H1 (cell line): ENCODE results near the gene GSTM3.

ENCODE experiments used
- CEBPB ChIP-seq: IDR thresholded peaks from 2 replicates; pipeline ENCODE4 v1.6.1; 2012; ENCODE audit warnings: low read depth, low read length
- CTCF ChIP-seq, 3 experiments: IDR thresholded peaks; 1 replicate in 2 of 3; 2 replicates in 1 of 3; pipeline versions ENCODE4 v1.5.1 to v1.6.1; 2011; ENCODE audit warnings: low read length in 3 of 3, mild to moderate bottlenecking in 3 of 3, inconsistent platforms in 2 of 3, low read depth in 1 of 3, moderate library complexity in 1 of 3; ENCODE audit not compliant: insufficient read depth in 1 of 3; ENCODE audit errors: control extremely low read depth in 1 of 3
- EZH2 ChIP-seq: fragments of 200-600 bp; sonication (generic); IDR thresholded peaks from 2 replicates; pipeline ENCODE4 v1.7.1; 2012; ENCODE audit warnings: low read depth, mild to moderate bottlenecking, moderate library complexity, low read length, inconsistent platforms; ENCODE audit not compliant: severe bottlenecking
- MAFK ChIP-seq: IDR thresholded peaks from 2 replicates; pipeline ENCODE4 v1.6.1; 2012; ENCODE audit warnings: low read depth, mild to moderate bottlenecking, improper control_type of control experiment, low read length
- POLR2A ChIP-seq, 2 experiments: IDR thresholded peaks; 1 replicate in 1 of 2; 2 replicates in 1 of 2; pipeline ENCODE4 v1.6.1; 2011; ENCODE audit warnings: low read depth in 2 of 2, low read length in 2 of 2, mild to moderate bottlenecking in 2 of 2; ENCODE audit errors: control extremely low read depth in 1 of 2
- POLR2AphosphoS5 ChIP-seq: IDR thresholded peaks from 2 replicates; pipeline ENCODE4 v1.6.1; 2011; ENCODE audit warnings: low read depth, low read length
- SIN3A ChIP-seq, 2 experiments: IDR thresholded peaks in 1 of 2; conservative IDR thresholded peaks in 1 of 2; 2 replicates each; pipeline ENCODE4 v1.6.1; 2011 to 2012; ENCODE audit warnings: low read length in 2 of 2, improper control_type of control experiment in 1 of 2, low read depth in 1 of 2, mild to moderate bottlenecking in 1 of 2
- SP1 ChIP-seq: IDR thresholded peaks from 2 replicates; pipeline ENCODE4 v1.6.1; 2011; ENCODE audit warnings: low read depth, low read length
- USF2 ChIP-seq: IDR thresholded peaks from 2 replicates; pipeline ENCODE4 v1.6.1; 2011; ENCODE audit warnings: low read length, improper control_type of control experiment
- YY1 ChIP-seq: IDR thresholded peaks from 2 replicates; pipeline ENCODE4 v1.6.1; 2011; ENCODE audit warnings: low read depth, mild to moderate bottlenecking, low read length

- TF ChIP-seq POLR2A (IDR thresholded peaks at IDR 0.05; ENCODE audit: control extremely low read depth in 1 of 2, low read depth in 2 of 2, low read length in 2 of 2): no peak
- no peak for TF ChIP-seq CEBPB
- no peak for TF ChIP-seq CTCF (IDR thresholded peaks at IDR 0.05; ENCODE audit: control extremely low read depth in 1 of 3, insufficient read depth in 1 of 3, low read depth in 1 of 3, low read length in 3 of 3)
- no peak for TF ChIP-seq SP1
- TF ChIP-seq EZH2: no peak
- TF ChIP-seq YY1: no peak
- TF ChIP-seq MAFK: no peak
- TF ChIP-seq USF2: no peak
- TF ChIP-seq SIN3A (conservative IDR thresholded peaks at IDR 0.05 in 1 of 2, IDR thresholded peaks at IDR 0.05 in 1 of 2; ENCODE audit: low read depth in 1 of 2, low read length in 2 of 2): no peak
- no peak for TF ChIP-seq POLR2AphosphoS5
Measured at GRCh38 chr1:109768820-109769219, 28.0 kb upstream of the GSTM3 start.
